HEK293T (cell line): ENCODE measurements around the gene BICC1.

ENCODE experiments used
- CTCF ChIA-PET: fragments of 350-600 bp; formaldehyde crosslinking; extraction: SDS; loops from one replicate; lab custom pipeline; 2021; ENCODE audit warnings: antibody characterized with exemption, inconsistent platforms; lab: Yijun Ruan, JAX
- POLR2A ChIA-PET: fragments of 350-600 bp; formaldehyde crosslinking; extraction: SDS; loops from one replicate; lab custom pipeline; 2020; ENCODE audit warnings: antibody characterized with exemption, inconsistent platforms; lab: Yijun Ruan, JAX
- DNase-seq: peaks from one replicate; pipeline ENCODE4 v3.0.0; 2012; ENCODE audit warnings: mixed read lengths; ENCODE audit errors: extremely low spot score
- ARNT ChIP-seq: fragments of 450-650 bp; IDR thresholded peaks from 2 replicates; pipeline ENCODE4 v1.6.1; 2017; ENCODE audit warnings: mild to moderate bottlenecking
- BHLHE40 ChIP-seq: fragments of 450-650 bp; IDR thresholded peaks from 2 replicates; pipeline ENCODE4 v1.6.1; 2016; ENCODE audit warnings: mild to moderate bottlenecking, moderate library complexity, borderline replicate concordance
- CTBP1 ChIP-seq: fragments of 450-650 bp; IDR thresholded peaks from 2 replicates; pipeline ENCODE4 v1.6.1; 2016; ENCODE audit warnings: borderline replicate concordance
- ELF4 ChIP-seq: fragments of 450-650 bp; IDR thresholded peaks from 2 replicates; pipeline ENCODE4 v1.6.1; 2017; ENCODE audit warnings: antibody characterized with exemption
- FOXA1 ChIP-seq: fragments of 450-650 bp; IDR thresholded peaks from 2 replicates; pipeline ENCODE4 v1.6.1; 2016; ENCODE audit warnings: mild to moderate bottlenecking
- FOXK2 ChIP-seq: fragments of 450-650 bp; IDR thresholded peaks from 2 replicates; pipeline ENCODE4 v1.6.1; 2016; ENCODE audit warnings: mild to moderate bottlenecking
- FOXM1 ChIP-seq: fragments of 450-650 bp; IDR thresholded peaks from 2 replicates; pipeline ENCODE4 v1.6.1; 2017; ENCODE audit warnings: mild to moderate bottlenecking, borderline replicate concordance
- HDGF ChIP-seq: fragments of 450-650 bp; IDR thresholded peaks from 2 replicates; pipeline ENCODE4 v1.6.1; 2017; ENCODE audit warnings: antibody characterized with exemption, borderline replicate concordance
- L3MBTL2 ChIP-seq: fragments of 450-650 bp; conservative IDR thresholded peaks from 2 replicates; pipeline ENCODE4 v1.6.1; 2016; ENCODE audit warnings: mild to moderate bottlenecking
- LEF1 ChIP-seq: fragments of 450-650 bp; IDR thresholded peaks from 2 replicates; pipeline ENCODE4 v1.6.1; 2017; ENCODE audit warnings: mild to moderate bottlenecking, borderline replicate concordance
- NFRKB ChIP-seq: fragments of 450-650 bp; IDR thresholded peaks from 2 replicates; pipeline ENCODE4 v1.6.1; 2016; ENCODE audit warnings: mild to moderate bottlenecking, moderate library complexity
- SP1 ChIP-seq: fragments of 450-650 bp; IDR thresholded peaks from 2 replicates; pipeline ENCODE4 v1.6.1; 2017
- SUZ12 ChIP-seq: fragments of 450-650 bp; IDR thresholded peaks from 2 replicates; pipeline ENCODE4 v1.6.1; 2016; ENCODE audit warnings: mild to moderate bottlenecking
- TARDBP ChIP-seq: fragments of 450-650 bp; IDR thresholded peaks from 2 replicates; pipeline ENCODE4 v1.6.1; 2016
- ZNF384 ChIP-seq: fragments of 450-650 bp; IDR thresholded peaks from 2 replicates; pipeline ENCODE4 v1.6.1; 2016
- TF ChIP-seq, protein P1 (sequence below): fragments of 450-650 bp; IDR thresholded peaks from 2 replicates; pipeline ENCODE4 v1.6.1; 2016

BICC1 gene

DNA sequence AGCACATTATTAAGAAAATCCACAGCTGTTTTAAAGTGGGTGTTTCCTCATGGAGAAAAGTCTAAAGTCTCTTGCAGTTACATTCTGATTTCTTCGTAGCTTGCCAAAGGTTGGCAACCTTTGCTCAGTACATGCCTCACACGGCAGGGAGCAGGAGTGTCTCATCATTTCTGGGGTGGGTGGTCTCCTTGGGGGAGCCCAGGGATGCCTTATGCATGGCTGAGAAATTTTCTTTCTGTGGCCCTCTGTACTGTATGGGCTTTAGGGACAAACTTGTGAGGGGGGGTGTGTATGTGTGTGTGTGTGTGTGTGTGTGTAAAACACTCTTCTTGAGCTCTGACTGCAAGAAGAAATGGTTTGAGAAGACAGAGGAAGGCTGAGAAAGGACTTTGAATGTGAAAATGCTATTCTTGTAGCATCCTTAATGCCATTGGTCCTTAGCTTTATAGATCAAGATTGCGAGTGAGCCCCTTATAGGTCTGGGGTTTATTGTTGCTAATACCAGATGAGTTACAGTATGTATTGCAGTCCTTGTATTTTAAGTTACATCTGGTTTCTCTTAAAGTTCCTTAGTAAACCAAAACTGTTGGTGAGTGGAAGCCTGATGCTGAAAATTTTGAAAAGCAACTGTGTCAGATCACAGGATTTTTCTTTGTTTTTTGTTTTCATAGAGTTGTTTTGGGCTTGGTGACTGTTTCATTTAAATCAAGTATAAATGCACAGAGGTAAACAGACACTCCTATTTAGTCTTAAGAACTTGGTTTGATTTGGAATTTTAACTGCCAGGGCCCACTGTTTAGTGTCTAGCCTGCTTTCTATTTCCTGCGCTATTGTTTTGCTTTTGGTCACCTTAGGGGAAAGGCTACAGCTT lies 242.0 kb downstream of the BICC1 start:
- TF ChIP-seq L3MBTL2 (no peak), SP1 (no peak), FOXM1 (no peak), FOXA1 (no peak), SUZ12 (no peak), CTBP1 (no peak), HDGF (no peak), ELF4 (no peak), LEF1 (no peak), NFRKB (no peak), ZNF384 (no peak), TARDBP (no peak), ARNT (no peak)
- TF ChIP-seq, protein P1, sequence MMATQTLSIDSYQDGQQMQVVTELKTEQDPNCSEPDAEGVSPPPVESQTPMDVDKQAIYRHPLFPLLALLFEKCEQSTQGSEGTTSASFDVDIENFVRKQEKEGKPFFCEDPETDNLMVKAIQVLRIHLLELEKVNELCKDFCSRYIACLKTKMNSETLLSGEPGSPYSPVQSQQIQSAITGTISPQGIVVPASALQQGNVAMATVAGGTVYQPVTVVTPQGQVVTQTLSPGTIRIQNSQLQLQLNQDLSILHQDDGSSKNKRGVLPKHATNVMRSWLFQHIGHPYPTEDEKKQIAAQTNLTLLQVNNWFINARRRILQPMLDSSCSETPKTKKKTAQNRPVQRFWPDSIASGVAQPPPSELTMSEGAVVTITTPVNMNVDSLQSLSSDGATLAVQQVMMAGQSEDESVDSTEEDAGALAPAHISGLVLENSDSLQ = no peak
- ChIA-PET POLR2A (no interaction called here), CTCF (no interaction called here)
- no peak for DNase-seq

DNA sequence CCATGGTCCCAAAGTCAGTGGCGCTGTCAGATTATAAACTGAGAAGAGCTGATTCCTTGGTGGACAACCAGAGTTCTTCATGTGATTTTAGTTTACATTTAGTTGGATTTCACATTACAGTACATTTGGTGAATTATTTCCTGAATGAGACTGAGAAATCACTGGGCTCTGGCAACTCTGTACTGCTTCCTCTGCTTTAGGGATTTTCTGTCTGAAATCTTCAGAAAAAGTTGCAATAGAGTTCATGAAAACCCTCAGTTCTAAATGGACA lies 242.6 kb downstream of the BICC1 start:
- TF ChIP-seq FOXK2 (no peak), TARDBP (no peak), L3MBTL2 (no peak), LEF1 (no peak)
- TF ChIP-seq, protein P1 = no peak
- ChIA-PET CTCF (no interaction called here), POLR2A (no interaction called here)
- no peak for DNase-seq

DNA sequence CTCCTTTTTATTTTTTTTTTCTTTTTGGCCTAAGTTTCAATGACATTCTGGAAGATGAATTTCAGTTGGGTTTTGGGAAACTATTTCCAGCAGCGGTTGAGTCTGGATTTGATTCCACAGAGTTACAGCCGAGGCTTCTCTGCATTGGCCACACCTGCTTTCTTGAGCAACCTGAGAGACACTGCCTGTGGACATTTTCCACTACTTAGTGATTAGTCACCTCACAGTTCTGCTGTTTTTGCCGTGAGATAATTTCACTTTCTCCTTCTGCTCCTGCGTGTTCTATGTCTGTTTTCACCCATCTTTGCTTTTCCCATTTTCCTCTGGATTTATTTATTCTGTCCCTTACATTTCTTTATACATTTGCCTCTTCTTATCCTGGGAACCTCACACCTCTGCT lies 243.0 kb downstream of the BICC1 start:
- ChIA-PET CTCF (no interaction called here), POLR2A (no interaction called here)
- TF ChIP-seq NFRKB (no peak), TARDBP (no peak), ARNT (no peak), SUZ12 (no peak)
- TF ChIP-seq, protein P1 = no peak
- no peak for DNase-seq

DNA sequence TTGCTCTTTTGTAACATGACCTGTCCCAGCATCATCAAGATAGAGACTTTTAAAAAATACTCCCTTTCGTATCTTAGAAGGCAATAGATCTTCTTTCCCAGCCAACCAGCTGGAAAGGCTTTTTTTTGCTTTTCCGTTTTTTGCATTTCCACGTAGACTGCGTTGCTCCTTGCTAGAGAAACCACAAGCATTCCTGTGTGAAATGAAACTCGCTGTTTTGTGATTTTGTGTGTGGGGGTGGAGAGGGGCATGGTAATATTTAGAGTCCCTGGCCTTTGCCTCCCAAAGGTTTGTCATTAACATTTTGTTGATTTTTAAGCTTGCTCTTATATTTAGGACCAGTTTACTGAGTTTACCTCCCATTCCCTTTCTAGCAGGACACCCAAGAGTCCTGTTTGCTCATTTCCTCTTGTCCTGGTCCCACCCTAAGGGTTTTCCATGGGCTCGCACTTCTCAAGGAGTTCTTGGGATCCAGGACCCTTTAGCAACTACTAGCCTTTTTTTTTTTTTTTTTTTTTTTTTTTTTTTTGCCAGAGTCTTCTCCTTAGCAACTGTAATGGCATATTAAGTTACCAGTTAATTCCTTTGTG lies 243.6 kb downstream of the BICC1 start:
- POLR2A ChIA-PET = no interaction called here

DNA sequence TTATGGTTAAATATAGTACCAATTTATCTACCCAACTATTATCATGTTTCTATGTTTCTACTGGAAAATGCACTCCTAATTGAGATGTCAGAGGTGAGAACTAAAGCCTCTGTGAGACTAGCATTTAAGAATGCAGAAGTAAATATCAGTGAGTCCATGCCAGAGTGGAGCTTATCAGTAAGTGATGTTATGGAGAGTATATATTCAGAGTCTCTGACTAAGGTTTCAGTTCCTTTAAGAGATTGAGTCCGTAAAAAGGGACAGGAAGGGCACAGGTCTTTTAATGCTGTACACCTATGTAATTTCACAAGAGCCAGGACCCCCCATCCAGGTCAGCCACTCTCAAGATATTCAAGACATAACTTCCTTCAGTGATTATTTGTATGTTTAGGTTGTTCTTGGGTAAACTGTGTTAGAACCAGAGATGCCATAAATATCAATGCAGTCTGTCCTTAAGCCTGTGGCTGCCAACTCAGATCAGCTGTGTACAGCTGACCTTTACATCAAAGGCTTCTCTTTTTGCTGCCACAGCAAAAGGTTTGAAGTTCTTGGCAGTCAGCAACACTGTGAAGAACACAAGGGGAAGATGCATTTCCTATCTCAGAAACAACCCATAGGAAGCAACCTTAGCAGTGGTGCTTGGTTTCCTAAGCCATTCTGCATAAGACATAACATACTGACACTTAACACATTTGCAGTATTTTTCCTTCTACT lies 244.8 kb downstream of the BICC1 start:
- DNase-seq = no peak
- CTCF ChIA-PET = no interaction called here
- TF ChIP-seq ZNF384 = no peak
- no peak for TF ChIP-seq FOXK2
- TF ChIP-seq ELF4 = no peak
- TF ChIP-seq TARDBP = no peak
- no peak for TF ChIP-seq HDGF
- no peak for TF ChIP-seq BHLHE40
- TF ChIP-seq, protein P1 = no peak
- no peak for TF ChIP-seq FOXA1
- TF ChIP-seq LEF1 = no peak
- no peak for TF ChIP-seq CTBP1
- no peak for TF ChIP-seq SUZ12
- TF ChIP-seq ARNT = no peak
- POLR2A ChIA-PET = no interaction called here

More for the DNA sequence above, 243.6 kb downstream of the BICC1 start:
- DNase-seq = no peak
- no peak for TF ChIP-seq NFRKB
- TF ChIP-seq SUZ12 = no peak
- no peak for TF ChIP-seq LEF1
- TF ChIP-seq FOXA1 = no peak
- no peak for TF ChIP-seq ELF4
- no peak for TF ChIP-seq FOXK2
- TF ChIP-seq ZNF384 = no peak
- CTCF ChIA-PET = no interaction called here

DNA sequence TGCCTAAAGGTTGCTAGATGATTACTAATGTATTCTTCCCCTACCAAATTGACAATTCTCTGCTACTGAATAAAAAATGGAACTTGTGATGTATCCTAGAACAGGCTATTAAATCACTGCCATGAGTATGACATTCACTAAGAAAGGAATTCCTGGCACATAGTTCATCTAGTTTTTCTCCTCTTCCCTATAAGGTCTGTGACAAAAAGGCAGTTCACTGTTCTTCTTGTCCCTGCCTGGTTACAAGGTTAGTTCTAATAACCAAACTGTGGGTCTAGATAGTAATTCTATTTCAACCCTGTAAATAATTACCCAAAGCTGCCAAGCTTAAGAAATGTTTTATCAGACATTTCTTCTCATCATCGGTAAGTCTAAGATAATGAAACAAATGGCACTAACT lies 245.6 kb downstream of the BICC1 start:
- CTCF ChIA-PET = no interaction called here
- POLR2A ChIA-PET = no interaction called here
- TF ChIP-seq ELF4 = no peak
- TF ChIP-seq FOXM1 = no peak
- TF ChIP-seq LEF1 = no peak
- no peak for TF ChIP-seq ZNF384
- no peak for TF ChIP-seq SP1
- no peak for TF ChIP-seq FOXK2
- TF ChIP-seq HDGF = no peak
- no peak for TF ChIP-seq BHLHE40
- no peak for TF ChIP-seq TARDBP
- no peak for TF ChIP-seq NFRKB
- TF ChIP-seq FOXA1 = no peak
- no peak for TF ChIP-seq ARNT
- no peak for TF ChIP-seq L3MBTL2
- no peak for DNase-seq
